MCF 10A (cell line): Measurements from ENCODE around the gene ZBTB7B. TPM values are rescaled to one million over a fixed set of nuclear protein-coding genes. Genes with fewer than 3 reads are reported as not detected.
"Not testable (repeated sequence)": the region's sequence is repeated elsewhere in the genome, so short reads cannot be mapped to it uniquely, and the experiment has no call there.

Source experiments
- BruUV-seq: library from RNA; stranded (reverse); fragments of 400-500 nt; replicated peaks from 2 replicates; lab custom pipeline; 2021; lab: Mats Ljungman, UMichigan
- CTCF ChIA-PET: fragments of 300-600 bp; sonication (Branson Sonifier 250); formaldehyde crosslinking; extraction: SDS; loops from one replicate; lab custom pipeline; 2021; ENCODE audit warnings: antibody characterized with exemption, inconsistent platforms; lab: Yijun Ruan, JAX
- POLR2A ChIA-PET: fragments of 300-600, 350-650 bp; sonication (Branson Sonifier 250); formaldehyde crosslinking; extraction: SDS; loops from one replicate; lab custom pipeline; 2020; ENCODE audit warnings: antibody characterized with exemption, inconsistent platforms; lab: Yijun Ruan, JAX
- DNase-seq: peaks from one replicate; pipeline ENCODE4 v3.0.0-alpha.2; 2018; ENCODE audit not compliant: unreplicated experiment
- H3K27ac Mint-ChIP-seq: one replicate; pipeline ENCODE4 v1.8.0; 2022; ENCODE audit warnings: mild to moderate bottlenecking, low read depth, mixed read lengths; ENCODE audit not compliant: unreplicated experiment
- H3K27me3 Mint-ChIP-seq: one replicate; pipeline ENCODE4 v1.8.0; 2022; ENCODE audit warnings: mixed read lengths; ENCODE audit not compliant: insufficient read depth, unreplicated experiment
- H3K36me3 Mint-ChIP-seq: one replicate; pipeline ENCODE4 v1.8.0; 2022; ENCODE audit warnings: mild to moderate bottlenecking, moderate library complexity, mixed read lengths; ENCODE audit not compliant: insufficient read depth, unreplicated experiment
- H3K4me1 Mint-ChIP-seq: one replicate; pipeline ENCODE4 v1.8.0; 2022; ENCODE audit warnings: mixed read lengths; ENCODE audit not compliant: insufficient read depth, unreplicated experiment
- H3K4me3 Mint-ChIP-seq: one replicate; pipeline ENCODE4 v1.8.0; 2022; ENCODE audit warnings: mild to moderate bottlenecking, moderate library complexity, mixed read lengths; ENCODE audit not compliant: unreplicated experiment
- H3K9me3 Mint-ChIP-seq: one replicate; pipeline ENCODE4 v1.8.0; 2022; ENCODE audit warnings: mixed read lengths; ENCODE audit not compliant: unreplicated experiment
- intact Hi-C: fragments of 100-400 bp; cut with micrococcal nuclease; formaldehyde crosslinking; loops from 2 replicates; pipeline ENCODE4 v1.14.1; 2022
- total RNA-seq: library from RNA; stranded (reverse); gene quantifications from 2 replicates; pipeline ENCODE4 v1.2.3, GENCODE V29; 2022
- TF ChIP-seq, protein P1 (sequence below): fragments of 200-600 bp; IDR thresholded peaks from one replicate; pipeline ENCODE4 v1.8.0; 2022; ENCODE audit warnings: antibody characterized with exemption, mild to moderate bottlenecking; ENCODE audit not compliant: unreplicated experiment

The ZBTB7B gene
- total RNA-seq, 1 experiment from 2014 or later = 175 TPM

DNA sequence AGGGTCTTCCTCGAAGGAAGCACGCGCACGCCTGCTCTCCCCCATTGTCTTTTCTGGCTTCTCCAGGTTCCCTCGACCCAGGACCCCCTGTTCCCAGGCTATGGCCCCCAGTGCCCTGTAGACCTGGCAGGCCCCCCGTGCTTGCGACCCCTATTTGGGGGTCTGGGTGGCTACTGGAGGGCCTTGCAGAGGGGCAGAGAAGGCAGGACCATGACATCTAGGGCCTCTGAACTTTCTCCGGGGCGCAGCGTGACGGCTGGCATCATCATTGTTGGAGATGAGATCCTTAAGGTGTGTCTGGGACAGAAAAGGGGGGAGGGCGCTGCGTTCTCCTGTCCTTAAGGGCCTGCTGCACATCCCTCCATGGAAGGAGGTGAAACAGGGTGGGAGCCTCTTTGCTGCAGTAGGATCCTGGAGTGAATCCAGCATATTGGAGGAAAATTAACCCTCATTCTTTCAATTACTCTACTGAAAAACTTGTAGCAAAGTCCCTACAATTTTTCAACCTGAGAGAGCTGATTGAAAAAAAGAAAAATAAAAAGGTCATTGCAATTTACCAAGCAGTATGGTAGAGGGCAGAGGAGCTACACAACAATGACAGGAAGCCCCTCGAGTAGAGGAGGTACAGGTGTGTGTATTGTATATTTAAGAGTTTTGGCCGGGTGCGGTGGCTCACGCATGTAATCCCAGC, 18.7 kb upstream of the ZBTB7B start:
- peak; percentile 47 for DNase-seq
- no peaks in the 10 kb centered on the region for H3K27me3 Mint-ChIP-seq
- ChIA-PET POLR2A (interaction anchor here (0.5 to 41.1 kb wide), 35 partner anchors 5 to 894 kb away, joined by 3 to 1917 read pairs (median 4); partner anchors contain the start of genes ADAM15, CKS1B, EFNA3 and FLAD1), CTCF (interaction anchor here (0.7 to 7.3 kb wide), 24 partner anchors 10 to 798 kb away, joined by 3 to 118 read pairs (median 4); partner anchors contain the start of genes LENEP, PBXIP1, PMVK and PYGO2)
- H3K27ac Mint-ChIP-seq = no peak overlapping the region
- H3K4me3 Mint-ChIP-seq = no peak overlapping the region
- H3K9me3 Mint-ChIP-seq = no peaks in the 10 kb centered on the region
- TF ChIP-seq, protein P1, sequence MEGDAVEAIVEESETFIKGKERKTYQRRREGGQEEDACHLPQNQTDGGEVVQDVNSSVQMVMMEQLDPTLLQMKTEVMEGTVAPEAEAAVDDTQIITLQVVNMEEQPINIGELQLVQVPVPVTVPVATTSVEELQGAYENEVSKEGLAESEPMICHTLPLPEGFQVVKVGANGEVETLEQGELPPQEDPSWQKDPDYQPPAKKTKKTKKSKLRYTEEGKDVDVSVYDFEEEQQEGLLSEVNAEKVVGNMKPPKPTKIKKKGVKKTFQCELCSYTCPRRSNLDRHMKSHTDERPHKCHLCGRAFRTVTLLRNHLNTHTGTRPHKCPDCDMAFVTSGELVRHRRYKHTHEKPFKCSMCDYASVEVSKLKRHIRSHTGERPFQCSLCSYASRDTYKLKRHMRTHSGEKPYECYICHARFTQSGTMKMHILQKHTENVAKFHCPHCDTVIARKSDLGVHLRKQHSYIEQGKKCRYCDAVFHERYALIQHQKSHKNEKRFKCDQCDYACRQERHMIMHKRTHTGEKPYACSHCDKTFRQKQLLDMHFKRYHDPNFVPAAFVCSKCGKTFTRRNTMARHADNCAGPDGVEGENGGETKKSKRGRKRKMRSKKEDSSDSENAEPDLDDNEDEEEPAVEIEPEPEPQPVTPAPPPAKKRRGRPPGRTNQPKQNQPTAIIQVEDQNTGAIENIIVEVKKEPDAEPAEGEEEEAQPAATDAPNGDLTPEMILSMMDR = no peak
- peaks cover 8% of the 10 kb centered on the region for H3K4me1 Mint-ChIP-seq
- intact Hi-C loops = loop anchor here (1.0 to 2.0 kb wide), 2 partner anchors 13 to 33 kb away; partner anchors contain the start of gene SHC1
- no TSS peak for BruUV-seq
- peaks cover 64% of the 10 kb centered on the region for H3K36me3 Mint-ChIP-seq

DNA sequence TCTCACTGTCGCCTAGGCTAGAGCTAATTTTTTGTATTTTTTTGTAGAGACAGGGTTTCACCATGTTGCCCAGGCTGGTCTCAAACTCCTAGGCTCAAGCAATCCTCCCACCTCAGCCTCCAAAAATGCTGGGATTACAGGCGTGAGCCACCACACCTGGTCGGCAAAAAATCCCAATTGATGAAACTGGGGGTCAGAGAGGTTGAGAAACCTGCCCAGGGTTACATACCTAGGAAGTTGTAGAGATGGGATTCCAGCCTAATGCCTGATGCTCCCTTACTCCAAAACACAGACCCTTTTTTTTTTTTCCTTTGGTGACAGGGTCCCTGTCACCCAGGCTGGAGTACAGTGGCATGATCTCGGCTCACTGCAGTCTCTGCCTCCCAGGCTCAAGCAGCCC, 15.9 kb upstream of the ZBTB7B start:
- Mint-ChIP-seq H3K36me3 (peaks cover 67% of the 10 kb centered on the region), H3K4me1 (peaks cover 17% of the 10 kb centered on the region)
- H3K27me3 Mint-ChIP-seq, intact Hi-C loops, H3K9me3 Mint-ChIP-seq, H3K27ac Mint-ChIP-seq, H3K4me3 Mint-ChIP-seq, DNase-seq, BruUV-seq: not testable (repeated sequence)
- CTCF ChIA-PET = interaction anchor here (0.7 to 7.3 kb wide), 4 partner anchors 10 to 210 kb away, joined by 3 to 118 read pairs (median 4); partner anchors contain the start of gene LENEP
- POLR2A ChIA-PET = interaction anchor here (39.6 to 41.1 kb wide), 2 partner anchors 2 to 16 kb away, joined by 1917 read pairs; partner anchors contain the start of genes CKS1B, FLAD1, LENEP and PBXIP1

DNA sequence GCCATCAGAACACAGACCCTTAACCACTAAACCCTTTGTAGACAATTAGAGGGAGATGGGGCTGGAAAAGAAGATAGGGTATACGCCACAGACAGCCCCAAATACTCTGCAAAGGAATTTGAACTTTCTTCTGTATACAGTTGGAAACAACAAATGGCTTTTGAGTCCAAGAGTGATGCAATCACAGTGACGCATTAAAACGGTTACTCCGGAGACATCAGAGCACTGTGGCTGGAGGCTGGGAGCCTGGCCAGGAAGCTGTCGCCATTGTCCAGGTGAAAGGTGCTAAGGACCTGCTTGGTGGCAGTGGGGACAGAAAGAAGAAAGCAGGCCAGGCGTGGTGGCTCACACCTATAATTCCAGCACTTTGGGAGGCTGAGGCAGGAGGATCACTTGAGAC, 15.3 kb upstream of the ZBTB7B start:
- BruUV-seq = no TSS peak
- peaks cover 67% of the 10 kb centered on the region for H3K36me3 Mint-ChIP-seq
- intact Hi-C loops = no loop called here

DNA sequence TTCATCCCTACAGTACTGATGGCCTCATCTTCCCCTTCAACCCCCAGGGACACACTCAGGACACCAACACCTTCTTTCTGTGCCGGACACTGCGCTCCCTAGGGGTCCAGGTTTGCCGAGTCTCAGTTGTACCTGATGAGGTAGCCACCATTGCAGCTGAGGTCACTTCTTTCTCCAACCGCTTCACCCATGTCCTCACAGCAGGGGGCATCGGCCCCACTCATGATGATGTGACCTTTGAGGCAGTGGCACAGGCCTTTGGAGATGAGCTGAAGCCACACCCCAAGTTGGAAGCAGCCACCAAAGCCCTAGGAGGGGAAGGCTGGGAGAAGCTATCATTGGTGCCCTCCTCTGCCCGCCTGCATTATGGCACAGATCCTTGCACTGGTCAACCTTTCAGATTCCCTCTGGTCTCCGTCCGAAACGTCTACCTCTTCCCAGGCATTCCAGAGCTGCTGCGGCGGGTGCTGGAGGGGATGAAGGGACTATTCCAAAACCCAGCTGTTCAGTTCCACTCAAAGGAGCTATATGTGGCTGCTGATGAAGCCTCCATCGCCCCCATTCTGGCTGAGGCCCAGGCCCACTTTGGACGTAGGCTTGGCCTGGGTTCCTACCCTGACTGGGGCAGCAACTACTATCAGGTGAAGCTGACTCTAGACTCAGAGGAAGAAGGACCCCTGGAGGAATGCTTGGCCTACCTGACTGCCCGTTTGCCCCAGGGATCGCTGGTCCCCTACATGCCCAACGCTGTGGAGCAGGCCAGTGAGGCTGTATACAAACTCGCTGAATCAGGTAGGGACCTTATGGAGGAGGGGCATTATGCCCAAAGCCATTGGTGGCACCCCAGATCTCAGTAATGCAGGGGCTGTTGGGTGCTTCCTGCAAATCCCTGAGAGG, 14.3 kb upstream of the ZBTB7B start:
- Mint-ChIP-seq H3K27me3 (no peaks in the 10 kb centered on the region), H3K4me3 (no peak overlapping the region), H3K4me1 (peaks cover 17% of the 10 kb centered on the region), H3K36me3 (peaks cover 67% of the 10 kb centered on the region), H3K9me3 (no peaks in the 10 kb centered on the region), H3K27ac (no peak overlapping the region)
- no TSS peak for BruUV-seq
- intact Hi-C loops = no loop called here
- TF ChIP-seq, protein P1 = no peak
- ChIA-PET POLR2A (interaction anchor here (0.6 to 41.1 kb wide), 5 partner anchors 1 to 94 kb away, joined by 3 to 1917 read pairs (median 4); partner anchors contain the start of genes CKS1B, FLAD1, LENEP and PBXIP1), CTCF (interaction anchor here (0.6 to 7.3 kb wide), 10 partner anchors 9 to 183 kb away, joined by 3 to 118 read pairs (median 4); partner anchors contain the start of genes LENEP and SHC1)
- no peak for DNase-seq

More for the DNA sequence above, 15.3 kb upstream of the ZBTB7B start:
- peaks cover 17% of the 10 kb centered on the region for H3K4me1 Mint-ChIP-seq
- H3K27me3 Mint-ChIP-seq = no peaks in the 10 kb centered on the region
- no peaks in the 10 kb centered on the region for H3K9me3 Mint-ChIP-seq
- TF ChIP-seq, protein P1 = no peak
- H3K27ac Mint-ChIP-seq = no peak overlapping the region
- POLR2A ChIA-PET = interaction anchor here (0.6 to 41.1 kb wide), 5 partner anchors 2 to 95 kb away, joined by 3 to 1917 read pairs (median 4); partner anchors contain the start of genes CKS1B, FLAD1, LENEP and PBXIP1
- H3K4me3 Mint-ChIP-seq = no peak overlapping the region
- peak; percentile 79 for DNase-seq
- CTCF ChIA-PET = interaction anchor here (0.7 to 7.3 kb wide), 8 partner anchors 9 to 209 kb away, joined by 3 to 118 read pairs (median 4); partner anchors contain the start of genes LENEP and SHC1
